ENCODE data around the gene C8G.

- TF ChIP-seq CTCF (IDR thresholded peaks at IDR 0.05) (no peak), POLR2A (IDR thresholded peaks at IDR 0.05) (no peak)
Observed at GRCh38 chr9:136906266-136906665, 38.8 kb upstream of the C8G start.
